ENCODE measurements around the gene CCDC85C.

CCDC85C gene

GRCh38 chr14:99604766-99605298, 825 bp upstream of the CCDC85C start:
- DNase-seq = no peak

- DNase-seq = peak; percentile 93
Measured at GRCh38 chr14:99604278-99604765, 315 bp upstream of the CCDC85C start.

GRCh38 chr14:99602788-99603415, 1.1 kb downstream of the CCDC85C start:
- DNase-seq = no peak

DNA sequence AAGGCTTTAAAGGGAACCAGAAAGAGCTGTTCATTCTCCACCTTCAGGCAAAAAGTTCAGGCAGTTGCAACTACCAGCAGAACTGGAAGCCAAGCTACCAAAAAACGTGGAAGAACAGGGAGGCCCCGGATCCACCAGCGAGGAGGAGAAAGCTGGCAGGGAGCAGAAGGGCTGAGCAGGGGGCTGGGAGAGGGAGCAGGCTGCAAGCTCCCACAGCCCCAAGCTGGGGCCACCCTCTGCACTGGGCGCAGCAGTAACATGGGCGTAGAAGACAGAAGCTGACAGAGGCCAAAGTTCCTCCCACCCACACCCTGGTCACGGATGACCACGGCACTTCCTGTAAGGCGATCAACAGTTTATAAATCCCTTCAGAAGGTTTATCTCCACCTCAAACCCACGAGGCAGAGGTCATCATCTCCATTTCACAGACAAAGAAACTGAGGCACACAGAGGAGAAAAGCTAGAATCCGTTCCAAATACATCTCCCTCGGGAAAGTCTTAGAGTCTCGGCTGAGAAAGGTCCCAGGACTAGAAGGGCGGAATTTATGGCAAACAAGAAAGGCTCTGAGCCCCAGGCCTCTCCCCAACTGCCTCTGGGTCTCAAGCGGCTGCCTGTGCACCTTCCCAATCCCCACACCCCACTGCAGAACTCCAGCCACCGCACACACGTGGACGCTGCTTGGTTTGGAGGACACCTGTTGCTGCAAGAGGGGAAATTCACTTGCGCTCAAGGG, 1.8 kb downstream of the CCDC85C start:
- no peak for DNase-seq

GRCh38 chr14:99601361-99601831, 2.6 kb downstream of the CCDC85C start:
- no peak for DNase-seq

- DNase-seq = no peak
Measured at GRCh38 chr14:99600232-99600888, 3.6 kb downstream of the CCDC85C start.

DNA sequence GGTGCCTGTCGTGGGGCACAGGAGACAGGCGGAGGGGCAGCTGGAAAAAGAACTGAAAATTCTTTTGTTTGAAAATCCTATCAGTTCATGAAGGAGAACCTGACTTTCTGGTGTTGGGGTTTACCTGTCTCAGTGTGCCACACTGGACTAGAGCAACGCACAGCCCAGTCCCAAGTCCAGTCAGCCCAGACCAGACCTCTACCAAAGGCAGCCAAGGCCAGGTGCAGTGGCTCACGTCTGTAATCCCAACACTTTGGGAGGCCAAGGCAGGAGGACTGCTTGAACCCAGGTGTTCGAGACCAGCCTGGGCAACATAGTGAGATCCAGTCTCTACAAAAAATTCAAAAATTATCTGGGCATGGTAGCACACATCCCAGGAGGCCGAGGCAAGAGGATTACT, 4.6 kb downstream of the CCDC85C start:
- DNase-seq = no peak

DNA sequence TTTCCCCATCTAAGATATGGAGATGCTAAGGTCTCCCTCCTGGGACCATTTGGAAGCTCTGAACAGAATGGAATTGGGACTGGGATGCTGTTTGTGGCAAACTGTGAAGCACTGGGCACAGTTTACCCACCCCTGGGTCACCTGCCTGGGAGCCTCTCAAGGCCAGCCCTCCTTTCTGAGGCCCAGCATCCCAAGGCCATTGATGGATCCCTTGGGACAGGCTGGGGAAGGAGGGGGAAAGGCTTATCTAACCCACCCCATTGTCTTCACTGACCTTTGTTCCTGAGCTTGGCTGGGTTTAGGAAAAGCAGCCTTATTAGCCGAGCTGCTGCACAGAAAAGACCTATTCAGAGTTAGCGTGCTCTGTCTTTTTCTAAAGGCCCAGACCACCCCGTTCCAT, 5.2 kb downstream of the CCDC85C start:
- no peak for DNase-seq

- DNase-seq = no peak
Measured at GRCh38 chr14:99597911-99598600, 6.0 kb downstream of the CCDC85C start.

GRCh38 chr14:99596772-99597171, 7.2 kb downstream of the CCDC85C start:
- DNase-seq = no peak

GRCh38 chr14:99596071-99596627, 7.9 kb downstream of the CCDC85C start:
- DNase-seq = no peak

DNA sequence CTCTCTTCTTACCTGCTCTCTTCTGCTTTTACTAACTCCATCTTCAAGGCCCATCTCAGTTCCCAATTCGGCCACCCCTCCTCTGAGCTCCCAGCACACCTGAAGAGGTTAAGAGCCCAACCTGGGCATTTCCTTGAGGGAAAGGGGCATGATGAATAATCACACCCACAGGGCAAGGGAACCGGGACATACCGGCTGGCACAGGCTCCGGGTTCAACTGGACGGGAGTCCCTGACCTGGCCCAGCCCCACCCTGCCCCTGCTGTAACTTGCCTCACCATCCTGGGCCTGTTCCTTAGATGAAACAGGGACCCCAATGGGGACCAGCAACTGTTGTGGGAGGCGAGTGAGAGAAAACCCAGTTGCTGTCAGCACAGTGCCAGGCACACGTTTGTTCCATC, 8.5 kb downstream of the CCDC85C start:
- no peak for DNase-seq

GRCh38 chr14:99595034-99595433, 9.0 kb downstream of the CCDC85C start:
- DNase-seq = no peak

- no peak for DNase-seq
Measured at GRCh38 chr14:99593971-99594841, 9.8 kb downstream of the CCDC85C start.

GRCh38 chr14:99592933-99593753, 10.9 kb downstream of the CCDC85C start:
- no peak for DNase-seq

- DNase-seq = no peak
Measured at GRCh38 chr14:99592394-99592793, 11.6 kb downstream of the CCDC85C start.

DNA sequence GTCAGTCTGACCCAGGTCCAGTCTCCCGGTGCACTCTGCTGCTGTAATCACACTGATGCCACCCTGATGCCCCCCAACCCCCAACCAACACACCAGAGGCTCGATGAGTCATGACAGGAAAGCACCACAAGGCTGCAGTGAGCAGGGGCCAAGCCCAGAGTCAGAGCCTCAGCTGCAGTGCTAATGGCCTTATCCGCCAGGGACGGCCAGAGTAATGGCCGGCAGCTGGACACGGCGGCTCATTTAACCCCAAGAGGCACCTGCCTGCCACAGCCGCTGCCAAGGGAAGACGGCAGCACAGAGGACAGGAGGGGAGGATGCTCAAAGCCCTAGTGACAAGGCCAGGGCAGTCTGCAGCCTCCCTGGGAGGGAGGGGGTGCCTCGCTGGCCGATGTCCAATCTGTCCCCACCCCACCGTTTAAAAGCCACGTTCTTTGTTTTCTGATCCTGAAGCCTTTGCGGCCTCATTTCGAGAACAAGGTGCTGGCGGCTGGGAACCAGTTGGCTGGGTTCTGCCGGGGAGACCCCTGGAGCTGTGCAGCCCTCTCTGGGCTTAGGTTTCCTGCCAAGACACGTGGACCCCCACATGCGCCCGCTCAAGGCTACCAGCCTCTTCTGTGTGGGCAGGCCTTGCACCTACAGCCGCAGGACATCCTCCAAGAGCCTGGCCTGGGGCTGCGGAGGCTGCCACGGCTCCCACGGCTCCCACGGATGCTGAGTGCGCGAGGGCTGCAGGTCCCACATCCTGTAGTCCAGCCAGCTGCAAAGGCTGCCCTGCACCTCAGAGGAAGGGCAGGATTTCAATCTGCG, 13.1 kb downstream of the CCDC85C start:
- DNase-seq = no peak

GRCh38 chr14:99589651-99590530, 14.1 kb downstream of the CCDC85C start:
- DNase-seq = no peak

DNA sequence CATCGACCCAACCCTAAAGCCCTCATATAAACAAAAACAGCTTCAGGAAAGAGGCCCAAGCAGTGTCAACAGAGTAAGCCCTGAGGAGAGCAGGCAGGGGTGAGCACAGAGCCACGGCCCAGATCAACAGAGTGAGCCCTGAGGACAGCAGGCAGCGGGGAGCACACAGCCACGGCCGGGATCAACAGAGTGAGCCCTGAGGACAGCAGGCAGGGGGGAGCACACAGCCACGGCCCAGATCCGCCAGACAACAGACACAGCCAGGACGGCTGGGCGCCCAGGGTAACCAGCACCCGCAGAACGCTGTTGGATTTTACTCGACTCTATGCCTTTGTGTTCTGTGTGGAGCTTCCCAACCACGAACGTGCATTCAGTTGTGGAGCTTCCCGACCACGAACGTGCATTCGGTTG, 15.0 kb downstream of the CCDC85C start:
- no peak for DNase-seq

Measured in activated gamma-delta T cell treated with Interleukin-2 at 50 U/mL for 16 hours (primary cell).